Stimulated activated CD8-positive, alpha-beta memory T cell treated with anti-CD3 and anti-CD28 coated beads, Interleukin-2, amount 100 ng/mL, for 48 hours (primary cell): ENCODE data around the gene PRC1.

Experiments
- DNase-seq, 2 donors: peaks; one replicate each; pipeline ENCODE4 v3.0.0-alpha.2; 2020; ENCODE audit warnings: low read depth in 2 of 2

Gene PRC1

GRCh38 chr15:90955624-90956273 lies 38.6 kb downstream of the PRC1 start:
- DNase-seq, result no peak

- peak; percentile 86 to 89 for DNase-seq
These were observed 39.4 kb downstream of the PRC1 start, which contains the start of gene RCCD1 for GRCh38 chr15:90954712-90955623. Gene RCCD1, plus strand, starts transcription at chr15:90954884. Its CDS starts 1,851 bp downstream, at chr15:90956735.

- DNase-seq, result no peak
These were observed 40.2 kb downstream of the PRC1 start for GRCh38 chr15:90953947-90954711.

- no peak for DNase-seq
These were observed 41.2 kb downstream of the PRC1 start for GRCh38 chr15:90952901-90953677.

- no peak for DNase-seq
These were observed 43.7 kb downstream of the PRC1 start for GRCh38 chr15:90950676-90951075.

GRCh38 chr15:90949979-90950675 lies 44.2 kb downstream of the PRC1 start:
- no peak for DNase-seq

- no peak for DNase-seq
These were observed 45.8 kb downstream of the PRC1 start for GRCh38 chr15:90948506-90948905.

GRCh38 chr15:90947577-90948357 lies 46.6 kb downstream of the PRC1 start:
- no peak for DNase-seq

GRCh38 chr15:90946941-90947576 lies 47.3 kb downstream of the PRC1 start:
- no peak for DNase-seq

GRCh38 chr15:90946538-90946937 lies 47.8 kb downstream of the PRC1 start:
- DNase-seq, result no peak

GRCh38 chr15:90945091-90945490 lies 49.2 kb downstream of the PRC1 start:
- DNase-seq, result no peak

- DNase-seq, result no peak
These were observed 51.8 kb downstream of the PRC1 start for GRCh38 chr15:90942354-90943120.

- DNase-seq, result no peak
These were observed 53.3 kb downstream of the PRC1 start for GRCh38 chr15:90941038-90941437.

GRCh38 chr15:90939756-90940155 lies 54.6 kb downstream of the PRC1 start:
- DNase-seq, result no peak

GRCh38 chr15:90938261-90938660 lies 56.1 kb downstream of the PRC1 start:
- no peak for DNase-seq

- no peak for DNase-seq
These were observed 57.5 kb downstream of the PRC1 start for GRCh38 chr15:90936823-90937222.

- peak; percentile 94 to 98 for DNase-seq
These were observed 59.2 kb downstream of the PRC1 start, which contains the start of gene UNC45A for GRCh38 chr15:90934949-90935751. Gene UNC45A, plus strand, starts transcription at chr15:90935285. Its CDS starts 40 bp downstream, at chr15:90935325.
